Sigmoid colon (tissue), 4 donors: ENCODE data around the gene KRT5.

Experiments used
- CTCF ChIP-seq, 4 experiments: fragments of 450-650 bp in 3 of 4; fragments of 200-600 bp in 1 of 4; IDR thresholded peaks; one replicate each; pipeline ENCODE4 v1.5.1; 2016 to 2019; ENCODE audit warnings: antibody characterized with exemption in 4 of 4, mild to moderate bottlenecking in 3 of 4, moderate library complexity in 2 of 4
- EP300 ChIP-seq, 4 donors: sonication (generic); formaldehyde crosslinking; IDR thresholded peaks; one replicate each; pipeline ENCODE4 v1.6.1; 2017; ENCODE audit warnings: antibody characterized with exemption in 4 of 4
- POLR2A ChIP-seq, 2 donors: fragments of 450-650 bp; IDR thresholded peaks; one replicate each; pipeline ENCODE4 v1.6.1; 2016; ENCODE audit warnings: antibody characterized with exemption in 2 of 2, mild to moderate bottlenecking in 2 of 2, moderate library complexity in 2 of 2
- POLR2AphosphoS5 ChIP-seq, 4 donors: sonication (generic); formaldehyde crosslinking; IDR thresholded peaks; one replicate each; pipeline ENCODE4 v1.6.1; 2017; ENCODE audit warnings: antibody characterized with exemption in 4 of 4

- no peak for TF ChIP-seq CTCF (IDR thresholded peaks at IDR 0.05)
- no peak for TF ChIP-seq POLR2A (IDR thresholded peaks at IDR 0.05)
- TF ChIP-seq EP300 (IDR thresholded peaks at IDR 0.05), result no peak
- TF ChIP-seq POLR2AphosphoS5 (IDR thresholded peaks at IDR 0.05), result no peak
Observed at GRCh38 chr12:52496054-52496453, 24.1 kb downstream of the KRT5 start.
